Liver (tissue), 3 donors: Measurements from ENCODE around the gene GALK2.

Experiments used
- ATF3 ChIP-seq: IDR thresholded peaks from 2 replicates; pipeline ENCODE4 v1.6.1; 2016; ENCODE audit warnings: antibody characterized with exemption
- CTCF ChIP-seq: fragments of 150-350 bp; IDR thresholded peaks from 2 replicates; pipeline ENCODE4 v1.5.1; 2017; ENCODE audit warnings: improper control_type of control experiment, low read depth, low read length; ENCODE audit not compliant: missing input control
- GABPA ChIP-seq, 2 donors: IDR thresholded peaks in 1 of 2; conservative IDR thresholded peaks in 1 of 2; 2 replicates each; pipeline ENCODE4 v1.6.1; 2016; ENCODE audit warnings: antibody characterized with exemption in 2 of 2, mild to moderate bottlenecking in 1 of 2, moderate library complexity in 1 of 2
- MAX ChIP-seq: IDR thresholded peaks from 2 replicates; pipeline ENCODE4 v1.6.1; 2016; ENCODE audit warnings: antibody characterized with exemption
- RAD21 ChIP-seq, 2 donors: IDR thresholded peaks; 2 replicates each; pipeline ENCODE4 v1.6.1; 2016; ENCODE audit warnings: antibody characterized with exemption in 2 of 2, mild to moderate bottlenecking in 2 of 2
- REST ChIP-seq: IDR thresholded peaks from 2 replicates; pipeline ENCODE4 v1.6.1; 2016; ENCODE audit warnings: antibody characterized with exemption, mild to moderate bottlenecking
- SP1 ChIP-seq: IDR thresholded peaks from 2 replicates; pipeline ENCODE4 v1.6.1; 2018; ENCODE audit warnings: antibody characterized with exemption, mild to moderate bottlenecking
- TAF1 ChIP-seq: conservative IDR thresholded peaks from 2 replicates; pipeline ENCODE4 v1.6.1; 2016; ENCODE audit warnings: antibody characterized with exemption, mild to moderate bottlenecking
- YY1 ChIP-seq: IDR thresholded peaks from 2 replicates; pipeline ENCODE4 v1.6.1; 2016; ENCODE audit warnings: antibody characterized with exemption, mild to moderate bottlenecking
- donor health status: healthy.
- donor health status: healthy.

- TF ChIP-seq CTCF (no peak), YY1 (no peak), REST (no peak), TAF1 (no peak), GABPA (IDR thresholded peaks at IDR 0.05 in 1 of 2, conservative IDR thresholded peaks at IDR 0.05 in 1 of 2) (no peak), ATF3 (no peak), RAD21 (IDR thresholded peaks at IDR 0.05) (no peak), MAX (no peak), SP1 (no peak)
These were observed 112.3 kb downstream of the GALK2 start for GRCh38 chr15:49282366-49282765.
